Thyroid gland (tissue), 4 donors: ENCODE data around the gene ZBP1. TPM values are rescaled to one million over a fixed set of nuclear protein-coding genes. Genes with fewer than 3 reads are reported as not detected.

Source experiments
- DNase-seq, 2 donors: peaks; one replicate each; pipeline ENCODE4 v3.0.0-alpha.2; 2019
- H3K27ac ChIP-seq, 3 donors: fragments of 200-600 bp; sonication (generic); 1 replicate in 2 of 3; 2 replicates in 1 of 3; pipeline ENCODE4 v1.5.1; 2016 to 2019; ENCODE audit warnings: mild to moderate bottlenecking in 1 of 3, moderate library complexity in 1 of 3
- H3K27me3 ChIP-seq: fragments of 200-600 bp; sonication (generic); one replicate; pipeline ENCODE4 v1.5.1; 2019
- H3K36me3 ChIP-seq, 2 donors: fragments of 200-600 bp; sonication (generic); one replicate each; pipeline ENCODE4 v1.5.1; 2016 to 2019
- H3K4me1 ChIP-seq, 2 donors: fragments of 200-600 bp; sonication (generic); one replicate each; pipeline ENCODE4 v1.5.1; 2017 to 2019
- H3K4me3 ChIP-seq, 3 donors: fragments of 200-600 bp; sonication (generic); replicated peaks in 1 of 3; 1 replicate in 2 of 3; 2 replicates in 1 of 3; pipeline ENCODE4 v1.5.1; 2016; ENCODE audit warnings: mild to moderate bottlenecking in 1 of 3
- H3K9me3 ChIP-seq: fragments of 200-600 bp; sonication (generic); one replicate; pipeline ENCODE4 v1.5.1; 2017
- CTCF ChIP-seq, 6 experiments: fragments of 200-600 bp in 3 of 6; fragments of 450-650 bp in 3 of 6; sonication (generic) in 3 of 6; IDR thresholded peaks; one replicate each; pipeline ENCODE4 v1.5.1; 2016 to 2019; ENCODE audit warnings: antibody characterized with exemption in 6 of 6, mild to moderate bottlenecking in 2 of 6, inconsistent platforms in 1 of 6, moderate library complexity in 1 of 6
- POLR2A ChIP-seq, 2 donors: fragments of 450-650 bp; IDR thresholded peaks; one replicate each; pipeline ENCODE4 v1.6.1; 2017; ENCODE audit warnings: antibody characterized with exemption in 2 of 2, mild to moderate bottlenecking in 2 of 2, moderate library complexity in 1 of 2
- WGBS, 2 donors: methylation state at CpG; one replicate each; pipeline ENCODE4 v1.1.5; 2017; 5-methylcytosine and 5-hydroxymethylcytosine counted together
- intact Hi-C: fragments of 100-400 bp; cut with DNase I; formaldehyde crosslinking; loops from one replicate; pipeline ENCODE4 v1.15.1; 2023
- total RNA-seq, 4 donors: library from RNA; depleted of rRNA; stranded (reverse); fragments of >200 nt; gene quantifications; one replicate each; pipeline ENCODE4 v1.2.3, GENCODE V29; 2016

Gene ZBP1
- total RNA-seq, 4 donors from 2014 or later, result 0.33 to 1.5 (median 0.34) TPM; not detected in 1

GRCh38 chr20:57562541-57563465, 57.4 kb downstream of the ZBP1 start:
- WGBS, 2 donors, result 94% methylated on average over 24 to 35 of the region's 35 CpGs
- Histone ChIP-seq H3K36me3 (no peaks in the 10 kb centered on the region), H3K9me3 (no peaks in the 10 kb centered on the region), H3K4me3 (no peak overlapping the region), H3K27me3 (no peaks in the 10 kb centered on the region), H3K4me1 (peaks cover 7 to 8% of the 10 kb centered on the region in 2 donors), H3K27ac (no peak overlapping the region)
- DNase-seq, result no peak
- TF ChIP-seq CTCF (IDR thresholded peaks at IDR 0.05) (no peak), POLR2A (IDR thresholded peaks at IDR 0.05) (no peak)
- intact Hi-C loops, result no loop called here

- 64 to 67% methylated on average over 24 of the region's 24 CpGs for WGBS, 2 donors
- intact Hi-C loops, result no loop called here
- H3K27ac ChIP-seq, result no peak overlapping the region
- H3K27me3 ChIP-seq, result no peaks in the 10 kb centered on the region
- H3K4me3 ChIP-seq, result no peak overlapping the region
- TF ChIP-seq CTCF (IDR thresholded peaks at IDR 0.05) (no peak), POLR2A (IDR thresholded peaks at IDR 0.05) (no peak)
- H3K4me1 ChIP-seq, result peaks cover 7 to 8% of the 10 kb centered on the region in 2 donors
- no peak for DNase-seq
- no peaks in the 10 kb centered on the region for H3K36me3 ChIP-seq
- H3K9me3 ChIP-seq, result no peaks in the 10 kb centered on the region
These were observed 58.6 kb downstream of the ZBP1 start for GRCh38 chr20:57561356-57562279.

- H3K27ac ChIP-seq, result no peak within 1 kb of the TSS
- TF ChIP-seq POLR2A (IDR thresholded peaks at IDR 0.05), result peak in 1 of 2 donors; percentile 54
- TF ChIP-seq CTCF (IDR thresholded peaks at IDR 0.05), result no peak
- peak; percentile 76 to 81 for DNase-seq
- no peak within 1 kb of the TSS for H3K4me3 ChIP-seq
- no peaks in the 10 kb centered on the region for H3K27me3 ChIP-seq
- no peaks in the 10 kb centered on the region for H3K36me3 ChIP-seq
- 32 to 40% methylated on average over 11 to 14 of the region's 14 CpGs for WGBS, 2 donors
- H3K9me3 ChIP-seq, result no peaks in the 10 kb centered on the region
- peaks cover 7 to 8% of the 10 kb centered on the region in 2 donors for H3K4me1 ChIP-seq
- intact Hi-C loops, result no loop called here
These were observed 59.5 kb downstream of the ZBP1 start, which contains the start of gene PCK1 for GRCh38 chr20:57560554-57561355. PCK1 (plus strand) TSS chr20:57561110; CDS start chr20:57561412, 302 bp downstream.

GRCh38 chr20:57559658-57560553, 60.3 kb downstream of the ZBP1 start:
- TF ChIP-seq CTCF (IDR thresholded peaks at IDR 0.05) (no peak), POLR2A (IDR thresholded peaks at IDR 0.05) (no peak)
- DNase-seq, result no peak
- intact Hi-C loops, result no loop called here

More at GRCh38 chr20:57559658-57560553, 60.3 kb downstream of the ZBP1 start:
- Histone ChIP-seq H3K27me3 (no peaks in the 10 kb centered on the region), H3K27ac (no peak overlapping the region), H3K4me3 (no peak overlapping the region), H3K4me1 (peaks cover 7 to 8% of the 10 kb centered on the region in 2 donors), H3K9me3 (no peaks in the 10 kb centered on the region), H3K36me3 (no peaks in the 10 kb centered on the region)
- WGBS, 2 donors, result 84 to 86% methylated on average over 7 to 8 of the region's 8 CpGs
